HepG2 (cell line): Measurements from ENCODE around the gene MRPL38. TPM values are rescaled to one million over a fixed set of nuclear protein-coding genes. Genes with fewer than 3 reads are reported as not detected.

Experiments used
- CBFB ChIP-seq: sonication (generic); formaldehyde crosslinking; IDR thresholded peaks from 2 replicates; pipeline ENCODE4 v1.4.0; 2020; ENCODE audit warnings: missing genetic modification reagents
- MED1 ChIP-seq: sonication (generic); formaldehyde crosslinking; IDR thresholded peaks from 2 replicates; pipeline ENCODE4 v1.4.0; 2020; ENCODE audit warnings: missing genetic modification reagents
- NFKB2 ChIP-seq: sonication (generic); formaldehyde crosslinking; IDR thresholded peaks from 2 replicates; pipeline ENCODE4 v1.4.0; 2020; ENCODE audit warnings: missing genetic modification reagents, borderline replicate concordance
- SALL1 ChIP-seq: sonication (generic); formaldehyde crosslinking; IDR thresholded peaks from 2 replicates; pipeline ENCODE4 v1.8.0; 2022; ENCODE audit warnings: mild to moderate bottlenecking, missing genetic modification reagents
- TBP ChIP-seq: sonication (generic); formaldehyde crosslinking; IDR thresholded peaks from 2 replicates; pipeline ENCODE4 v1.5.0; 2020; ENCODE audit warnings: missing genetic modification reagents
- ZNF569 ChIP-seq: sonication (generic); formaldehyde crosslinking; IDR thresholded peaks from 2 replicates; pipeline ENCODE4 v1.5.0; 2020; ENCODE audit warnings: mild to moderate bottlenecking, missing genetic modification reagents, moderate library complexity, borderline replicate concordance
- ZNF672 ChIP-seq: sonication (generic); formaldehyde crosslinking; IDR thresholded peaks from 2 replicates; pipeline ENCODE4 v1.8.1; 2022; ENCODE audit warnings: missing genetic modification reagents
- ZNF772 ChIP-seq: sonication (generic); formaldehyde crosslinking; IDR thresholded peaks from 2 replicates; pipeline ENCODE4 v1.5.0; 2020; ENCODE audit warnings: mild to moderate bottlenecking, missing genetic modification reagents
- ZSCAN9 ChIP-seq: IDR thresholded peaks from 2 replicates; pipeline ENCODE4 v1.6.1; 2016; ENCODE audit warnings: borderline replicate concordance
- polyA plus RNA-seq, 8 experiments: library from polyadenylated mRNA; depleted of rRNA in 3 of 8; stranded (reverse) in 7 of 8; unstranded in 1 of 8; fragments of >200 nt; fragmentation: Illumina TruSeq in 4 of 8; extraction: Trizol in 4 of 8; gene quantifications; 2 replicates each; pipeline versions ENCODE4 v1.2.1 to v1.2.3, GENCODE V29; 2011 to 2016; ENCODE audit warnings: low read depth in 4 of 8, missing spikeins in 1 of 8, mixed read lengths in 1 of 8; ENCODE audit not compliant: insufficient read depth in 1 of 8
- total RNA-seq, 5 experiments: library from RNA; depleted of rRNA; stranded (reverse); fragments of >200 nt; fragmentation: Illumina TruSeq; extraction: Trizol; gene quantifications; 2 replicates each; pipeline ENCODE4 v1.2.3, GENCODE V29; 2016; ENCODE audit warnings: low read depth in 1 of 5
- TF ChIP-seq, protein P1 (sequence below): sonication (generic); formaldehyde crosslinking; IDR thresholded peaks from 2 replicates; pipeline ENCODE4 v1.8.1; 2023; ENCODE audit warnings: mild to moderate bottlenecking, missing genetic modification reagents
- TF ChIP-seq, protein P2 (sequence below): sonication (generic); formaldehyde crosslinking; IDR thresholded peaks from 2 replicates; pipeline ENCODE4 v1.5.0; 2020; ENCODE audit warnings: missing genetic modification reagents
- TF ChIP-seq, protein P3 (sequence below): sonication (generic); formaldehyde crosslinking; IDR thresholded peaks from 2 replicates; pipeline ENCODE4 v1.8.0; 2022; ENCODE audit warnings: mild to moderate bottlenecking, missing genetic modification reagents, moderate library complexity

The MRPL38 gene
- total and polyA plus RNA-seq, 2 of the 13 experiments (the other 11 are each of a cell fraction or from before 2014, with no cell fraction given), result 83.7 to 125 TPM

DNA sequence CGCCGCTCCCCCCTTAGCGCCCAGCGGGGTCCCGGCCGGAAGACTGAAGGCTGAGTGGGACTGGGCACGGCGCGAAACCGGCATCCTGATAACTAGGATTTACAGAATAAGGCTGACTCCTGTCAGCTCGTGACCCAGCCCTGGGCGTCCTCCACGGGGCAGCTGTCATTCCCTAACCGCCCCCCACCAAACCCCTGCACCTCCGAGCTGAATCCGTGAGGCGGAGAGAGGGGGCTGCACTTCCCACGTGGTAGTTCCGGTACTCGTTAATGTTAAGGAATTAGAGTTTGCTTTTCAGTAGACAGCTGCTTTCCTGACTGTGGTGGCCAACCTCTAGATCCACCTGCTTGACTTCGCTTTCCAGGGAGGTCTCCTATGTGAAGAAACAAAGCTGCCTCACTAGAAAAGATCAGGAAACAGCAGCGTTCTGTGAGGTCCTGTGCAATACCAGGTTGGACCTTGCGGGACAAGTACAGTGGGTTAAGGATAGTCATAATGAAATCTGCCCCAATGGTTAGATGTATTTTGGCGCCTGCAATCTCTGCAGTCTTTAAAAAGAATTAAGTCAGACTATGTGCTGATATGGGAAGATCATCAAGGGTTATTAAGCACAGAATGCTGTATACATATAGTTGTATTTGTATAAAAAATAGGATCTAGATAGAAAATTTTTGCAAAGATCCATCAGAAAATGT is 48.5 kb downstream of the MRPL38 start (continued):
- TF ChIP-seq, protein P1, sequence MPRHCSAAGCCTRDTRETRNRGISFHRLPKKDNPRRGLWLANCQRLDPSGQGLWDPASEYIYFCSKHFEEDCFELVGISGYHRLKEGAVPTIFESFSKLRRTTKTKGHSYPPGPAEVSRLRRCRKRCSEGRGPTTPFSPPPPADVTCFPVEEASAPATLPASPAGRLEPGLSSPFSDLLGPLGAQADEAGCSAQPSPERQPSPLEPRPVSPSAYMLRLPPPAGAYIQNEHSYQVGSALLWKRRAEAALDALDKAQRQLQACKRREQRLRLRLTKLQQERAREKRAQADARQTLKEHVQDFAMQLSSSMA (CRISPR knock-in tag), result no peak
- peak; percentile 9; the same call in 1 of the 2 replicates for TF ChIP-seq ZNF569 (CRISPR knock-in tag)
- TF ChIP-seq MED1 (CRISPR knock-in tag), result no peak
- 0 out of 2 replicates have a peak, but pooled peaks have one; percentile 40 for TF ChIP-seq SALL1 (CRISPR knock-in tag)
- no peak for TF ChIP-seq ZSCAN9 (CRISPR knock-in tag)
- TF ChIP-seq CBFB (CRISPR knock-in tag), result no peak
- 0 out of 2 replicates have a peak, but pooled peaks have one; percentile 12 for TF ChIP-seq ZNF772
- TF ChIP-seq TBP (CRISPR knock-in tag), result no peak
- TF ChIP-seq NFKB2 (CRISPR knock-in tag), result peak; percentile 47; the same call in 1 of the 2 replicates
- TF ChIP-seq ZNF672 (CRISPR knock-in tag), result no peak
- TF ChIP-seq, protein P2, sequence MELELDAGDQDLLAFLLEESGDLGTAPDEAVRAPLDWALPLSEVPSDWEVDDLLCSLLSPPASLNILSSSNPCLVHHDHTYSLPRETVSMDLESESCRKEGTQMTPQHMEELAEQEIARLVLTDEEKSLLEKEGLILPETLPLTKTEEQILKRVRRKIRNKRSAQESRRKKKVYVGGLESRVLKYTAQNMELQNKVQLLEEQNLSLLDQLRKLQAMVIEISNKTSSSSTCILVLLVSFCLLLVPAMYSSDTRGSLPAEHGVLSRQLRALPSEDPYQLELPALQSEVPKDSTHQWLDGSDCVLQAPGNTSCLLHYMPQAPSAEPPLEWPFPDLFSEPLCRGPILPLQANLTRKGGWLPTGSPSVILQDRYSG (CRISPR knock-in tag), result no peak
- TF ChIP-seq, protein P3, sequence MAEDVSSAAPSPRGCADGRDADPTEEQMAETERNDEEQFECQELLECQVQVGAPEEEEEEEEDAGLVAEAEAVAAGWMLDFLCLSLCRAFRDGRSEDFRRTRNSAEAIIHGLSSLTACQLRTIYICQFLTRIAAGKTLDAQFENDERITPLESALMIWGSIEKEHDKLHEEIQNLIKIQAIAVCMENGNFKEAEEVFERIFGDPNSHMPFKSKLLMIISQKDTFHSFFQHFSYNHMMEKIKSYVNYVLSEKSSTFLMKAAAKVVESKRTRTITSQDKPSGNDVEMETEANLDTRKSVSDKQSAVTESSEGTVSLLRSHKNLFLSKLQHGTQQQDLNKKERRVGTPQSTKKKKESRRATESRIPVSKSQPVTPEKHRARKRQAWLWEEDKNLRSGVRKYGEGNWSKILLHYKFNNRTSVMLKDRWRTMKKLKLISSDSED (CRISPR knock-in tag), result no peak
